Erythroblast (primary cell): ENCODE measurements around the gene STYXL1.

Experiments used
- GATA1 ChIP-seq: IDR thresholded peaks from 2 replicates; pipeline ENCODE4 v1.6.1; 2011; ENCODE audit warnings: low read depth, mild to moderate bottlenecking, control low read depth, low read length, moderate library complexity
- POLR2A ChIP-seq: IDR thresholded peaks from 2 replicates; pipeline ENCODE4 v1.6.1; 2011; ENCODE audit warnings: mild to moderate bottlenecking, low read length

DNA sequence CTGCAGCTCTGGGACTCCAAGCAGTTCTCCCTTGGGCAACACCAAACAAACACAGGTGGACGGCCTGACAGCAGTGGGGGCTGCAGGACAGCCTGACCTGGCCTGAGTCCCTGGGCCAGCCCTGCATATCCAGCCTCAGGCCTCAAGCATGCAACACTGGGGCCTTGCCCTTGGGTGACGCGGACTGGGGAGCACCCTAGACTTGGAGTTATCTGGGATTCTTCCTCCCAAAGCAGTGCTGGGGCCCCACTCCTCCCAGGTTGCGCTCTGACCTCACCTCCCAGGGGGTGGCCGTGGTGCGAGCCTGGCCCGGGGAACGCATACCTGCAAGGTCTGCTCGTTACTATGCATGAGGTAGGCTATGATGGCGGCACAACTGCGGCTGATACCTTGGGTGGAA is 47.2 kb downstream of the STYXL1 start:
- TF ChIP-seq POLR2A (no peak), GATA1 (no peak)
